Adrenal gland (tissue), 5 donors: ENCODE measurements around the gene LMF1.

Experiments used
- CTCF ChIP-seq, 6 experiments: fragments of 450-650 bp in 4 of 6; fragments of 200-600 bp in 2 of 6; sonication (generic) in 1 of 6; IDR thresholded peaks; 1 replicate in 5 of 6; 2 replicates in 1 of 6; pipeline versions ENCODE4 v1.5.1 to v1.8.0; 2016 to 2021; ENCODE audit warnings: antibody characterized with exemption in 6 of 6, mild to moderate bottlenecking in 2 of 6, moderate library complexity in 1 of 6
- POLR2A ChIP-seq, 2 donors: fragments of 450-650 bp; IDR thresholded peaks; one replicate each; pipeline ENCODE4 v1.6.1; 2017; ENCODE audit warnings: antibody characterized with exemption in 2 of 2, mild to moderate bottlenecking in 2 of 2, moderate library complexity in 1 of 2
- donor health status: DM: no; HTN: no; CAD: no.

- no peak for TF ChIP-seq POLR2A (IDR thresholded peaks at IDR 0.05)
- no peak for TF ChIP-seq CTCF (IDR thresholded peaks at IDR 0.05)
Measured at GRCh38 chr16:979859-980594, 9.2 kb upstream of the LMF1 start.
